Common myeloid progenitor, CD34-positive (primary cell): ENCODE results near the gene KRT79.

Experiments used
- CTCF ChIA-PET: fragments of 350-600 bp; sonication (Branson Sonifier 250); formaldehyde crosslinking; loops from one replicate; lab custom pipeline; 2021; ENCODE audit warnings: antibody characterized with exemption; lab: Charles Lee
- POLR2A ChIA-PET: fragments of 350-600 bp; sonication (Branson Sonifier 250); formaldehyde crosslinking; loops from one replicate; lab custom pipeline; 2021; ENCODE audit warnings: antibody characterized with exemption; lab: Charles Lee
- DNase-seq, 3 donors: peaks; one replicate each; pipeline versions ENCODE4 v3.0.0 to v3.0.0-alpha.2; 2013
- H3K27ac ChIP-seq, 2 experiments: 1 replicate in 1 of 2; 2 replicates in 1 of 2; pipeline ENCODE4 v1.7.0; 2013; ENCODE audit warnings: inconsistent platforms in 2 of 2, low read length in 2 of 2, mild to moderate bottlenecking in 2 of 2, low read depth in 1 of 2, moderate library complexity in 1 of 2; ENCODE audit not compliant: severe bottlenecking in 2 of 2, insufficient read depth in 1 of 2, poor library complexity in 1 of 2
- H3K27me3 ChIP-seq, 5 experiments: replicated peaks in 2 of 5; 1 replicate in 3 of 5; 2 replicates in 2 of 5; pipeline versions ENCODE4 v1.6.1 to v1.7.0; 2013; ENCODE audit warnings: low read length in 4 of 5, mild to moderate bottlenecking in 2 of 5, moderate library complexity in 2 of 5, inconsistent platforms in 1 of 5; ENCODE audit not compliant: insufficient read depth in 5 of 5, control insufficient read depth in 4 of 5
- H3K36me3 ChIP-seq, 4 experiments: 1 replicate in 2 of 4; 2 replicates in 2 of 4; pipeline versions ENCODE4 v1.6.1 to v1.7.0; 2013; ENCODE audit warnings: low read length in 3 of 4, control low read depth in 1 of 4, mild to moderate bottlenecking in 1 of 4; ENCODE audit not compliant: control insufficient read depth in 4 of 4, insufficient read depth in 4 of 4
- H3K4me1 ChIP-seq, 4 experiments: 1 replicate in 3 of 4; 2 replicates in 1 of 4; pipeline versions ENCODE4 v1.6.1 to v1.7.1; 2013; ENCODE audit warnings: low read length in 3 of 4, mild to moderate bottlenecking in 3 of 4, control low read depth in 1 of 4, inconsistent platforms in 1 of 4, moderate library complexity in 1 of 4; ENCODE audit not compliant: control insufficient read depth in 4 of 4, insufficient read depth in 4 of 4; ENCODE audit errors: control extremely low read depth in 1 of 4
- H3K4me3 ChIP-seq, 7 experiments: 1 replicate in 4 of 7; 2 replicates in 3 of 7; pipeline versions ENCODE4 v1.5.1 to v1.7.0; 2013; ENCODE audit warnings: mild to moderate bottlenecking in 7 of 7, low read length in 6 of 7, moderate library complexity in 6 of 7, inconsistent platforms in 2 of 7, low read depth in 2 of 7, control low read depth in 1 of 7; ENCODE audit not compliant: insufficient read depth in 4 of 7, control insufficient read depth in 1 of 7; ENCODE audit errors: extremely low read depth in 1 of 7
- H3K9me3 ChIP-seq, 5 experiments: 1 replicate in 4 of 5; 2 replicates in 1 of 5; pipeline versions ENCODE4 v1.6.1 to v1.7.1; 2013; ENCODE audit warnings: low read length in 4 of 5, mild to moderate bottlenecking in 2 of 5, inconsistent platforms in 1 of 5, low read depth in 1 of 5, moderate library complexity in 1 of 5; ENCODE audit not compliant: control insufficient read depth in 4 of 5, insufficient read depth in 2 of 5; ENCODE audit errors: control extremely low read depth in 1 of 5
- WGBS: methylation state at CpG from one replicate; pipeline ENCODE4 v1.1.5; 2013; ENCODE audit not compliant: insufficient coverage; 5-methylcytosine and 5-hydroxymethylcytosine counted together

KRT79 gene

GRCh38 chr12:52870361-52871290, 36.5 kb upstream of the KRT79 start:
- peak; percentile 61 to 72 (median 63) for DNase-seq
- 27% methylated on average over 10 of the region's 14 CpGs for WGBS
- ChIA-PET CTCF (interaction anchor here (0.6 to 21.8 kb wide), 22 partner anchors 10 to 549 kb away, joined by 3 to 467 read pairs (median 4); partner anchors contain the start of genes KRT74 and KRT76), POLR2A (interaction anchor here (0.6 kb wide), 1 partner anchor 500 kb away, joined by 3 read pairs; no protein-coding TSS in a partner anchor)
- Histone ChIP-seq H3K4me3 (no peak overlapping the region), H3K27me3 (no peaks in the 10 kb centered on the region), H3K36me3 (no peaks in the 10 kb centered on the region), H3K9me3 (no peaks in the 10 kb centered on the region), H3K4me1 (peaks cover 0 to 39% (median 30%) of the 10 kb centered on the region in 4 experiments), H3K27ac (no peak overlapping the region)

- no peaks in the 10 kb centered on the region for H3K9me3 ChIP-seq
- peaks cover 0 to 21% (median 13%) of the 10 kb centered on the region in 4 experiments for H3K4me1 ChIP-seq
- H3K36me3 ChIP-seq = no peaks in the 10 kb centered on the region
- POLR2A ChIA-PET = interaction anchor here (0.7 kb wide), 1 partner anchor 790 kb away, joined by 3 read pairs; no protein-coding TSS in a partner anchor
- WGBS = 0% methylated on average over 2 of the region's 9 CpGs
- CTCF ChIA-PET = interaction anchor here (0.6 to 21.8 kb wide), 9 partner anchors 10 to 541 kb away, joined by 3 to 467 read pairs (median 3); partner anchors contain the start of gene KRT74
- H3K27me3 ChIP-seq = no peaks in the 10 kb centered on the region
- H3K27ac ChIP-seq = no peak overlapping the region
- H3K4me3 ChIP-seq = peak overlapping the region in 2 of 7 experiments; percentile 2 to 60
- peak; percentile 77 to 87 (median 86) for DNase-seq
These were observed 33.5 kb upstream of the KRT79 start for GRCh38 chr12:52867642-52868041.

- Histone ChIP-seq H3K36me3 (no peaks in the 10 kb centered on the region), H3K9me3 (no peaks in the 10 kb centered on the region), H3K4me3 (peak overlapping the region in 3 of 7 experiments; percentile 2 to 60 (median 8)), H3K27ac (no peak overlapping the region), H3K27me3 (no peaks in the 10 kb centered on the region), H3K4me1 (peaks cover 0 to 21% (median 13%) of the 10 kb centered on the region in 4 experiments)
- DNase-seq = no peak
- 96% methylated on average over 4 of the region's 5 CpGs for WGBS
- POLR2A ChIA-PET = interaction anchor here (0.6 to 0.7 kb wide), 2 partner anchors 12 to 790 kb away, joined by 3 read pairs; no protein-coding TSS in a partner anchor
- CTCF ChIA-PET = interaction anchor here (0.7 to 21.8 kb wide), 10 partner anchors 11 to 540 kb away, joined by 3 to 467 read pairs (median 3); partner anchors contain the start of gene KRT74
These were observed 33.0 kb upstream of the KRT79 start for GRCh38 chr12:52867152-52867551.

- H3K4me1 ChIP-seq = peaks cover 0 to 17% (median 11%) of the 10 kb centered on the region in 4 experiments
- H3K27ac ChIP-seq = no peak overlapping the region
- ChIA-PET POLR2A (no interaction called here), CTCF (interaction anchor here (1.0 to 21.8 kb wide), 11 partner anchors 9 to 285 kb away, joined by 3 to 467 read pairs (median 3); partner anchors contain the start of gene KRT74)
- no peaks in the 10 kb centered on the region for H3K27me3 ChIP-seq
- no peak overlapping the region for H3K4me3 ChIP-seq
- no peaks in the 10 kb centered on the region for H3K9me3 ChIP-seq
- no peaks in the 10 kb centered on the region for H3K36me3 ChIP-seq
- peak; percentile 37 to 78 (median 69) for DNase-seq
- WGBS = 88% methylated on average over 9 of the region's 10 CpGs
These were observed 31.2 kb upstream of the KRT79 start for GRCh38 chr12:52865090-52865944.

GRCh38 chr12:52862023-52862422, 27.9 kb upstream of the KRT79 start:
- Histone ChIP-seq H3K4me1 (peaks cover 0 to 3% (median 1%) of the 10 kb centered on the region in 4 experiments), H3K4me3 (no peak overlapping the region), H3K27ac (no peak overlapping the region), H3K36me3 (no peaks in the 10 kb centered on the region), H3K27me3 (no peaks in the 10 kb centered on the region), H3K9me3 (no peaks in the 10 kb centered on the region)
- no peak for DNase-seq
- ChIA-PET POLR2A (no interaction called here), CTCF (interaction anchor here (1.5 kb wide), 1 partner anchor 8 kb away, joined by 3 read pairs; no protein-coding TSS in a partner anchor)
- WGBS = 88% methylated on average over 2 of the region's 2 CpGs

GRCh38 chr12:52861511-52861910, 27.4 kb upstream of the KRT79 start:
- 98% methylated on average over 4 of the region's 7 CpGs for WGBS
- Histone ChIP-seq H3K4me1 (no peaks in the 10 kb centered on the region), H3K4me3 (no peak overlapping the region), H3K27ac (no peak overlapping the region), H3K27me3 (no peaks in the 10 kb centered on the region), H3K36me3 (no peaks in the 10 kb centered on the region), H3K9me3 (no peaks in the 10 kb centered on the region)
- no peak for DNase-seq
- ChIA-PET CTCF (no interaction called here), POLR2A (no interaction called here)
